HepG2 (cell line): ENCODE results near the gene DZANK1. TPM values are rescaled to one million over a fixed set of nuclear protein-coding genes. Genes with fewer than 3 reads are reported as not detected.

ENCODE experiments used
- ATF6 ChIP-seq: sonication (generic); formaldehyde crosslinking; conservative IDR thresholded peaks from 2 replicates; pipeline ENCODE4 v1.4.0; 2020; ENCODE audit warnings: missing genetic modification reagents
- DMTF1 ChIP-seq: sonication (generic); formaldehyde crosslinking; IDR thresholded peaks from 2 replicates; pipeline ENCODE4 v1.4.0; 2020; ENCODE audit warnings: mild to moderate bottlenecking, missing genetic modification reagents
- GMEB1 ChIP-seq: sonication (generic); formaldehyde crosslinking; IDR thresholded peaks from 2 replicates; pipeline ENCODE4 v1.5.1; 2020; ENCODE audit warnings: missing genetic modification reagents, mild to moderate bottlenecking, borderline replicate concordance
- MTF2 ChIP-seq: sonication (generic); formaldehyde crosslinking; IDR thresholded peaks from 2 replicates; pipeline ENCODE4 v1.5.0; 2020; ENCODE audit warnings: missing genetic modification reagents, borderline replicate concordance
- NKX3-1 ChIP-seq: sonication (generic); formaldehyde crosslinking; IDR thresholded peaks from 2 replicates; pipeline ENCODE4 v1.5.0; 2020; ENCODE audit warnings: missing genetic modification reagents
- NONO ChIP-seq, 2 experiments: fragments of 450-650 bp in 1 of 2; sonication (generic) in 1 of 2; formaldehyde crosslinking in 1 of 2; IDR thresholded peaks in 1 of 2; conservative IDR thresholded peaks in 1 of 2; 2 replicates each; pipeline versions ENCODE4 v1.6.1 to v1.8.0; 2017 to 2022; ENCODE audit warnings: mild to moderate bottlenecking in 1 of 2, missing genetic modification reagents in 1 of 2, moderate library complexity in 1 of 2
- RBM39 ChIP-seq: fragments of 200-400 bp; formaldehyde crosslinking; IDR thresholded peaks from one replicate; pipeline ENCODE4 v1.6.1; 2018; ENCODE audit warnings: antibody characterized with exemption, mild to moderate bottlenecking, low read depth, low read length; ENCODE audit not compliant: poor library complexity, severe bottlenecking
- SOX5 ChIP-seq: IDR thresholded peaks from 2 replicates; pipeline ENCODE4 v1.6.1; 2016; ENCODE audit warnings: borderline replicate concordance
- TBP ChIP-seq: sonication (generic); formaldehyde crosslinking; IDR thresholded peaks from 2 replicates; pipeline ENCODE4 v1.5.0; 2020; ENCODE audit warnings: missing genetic modification reagents
- TFDP1 ChIP-seq: IDR thresholded peaks from 2 replicates; pipeline ENCODE4 v1.6.1; 2016; ENCODE audit warnings: missing compliant biosample characterization, missing genetic modification reagents, borderline replicate concordance
- ZBTB37 ChIP-seq: sonication (generic); formaldehyde crosslinking; IDR thresholded peaks from 2 replicates; pipeline ENCODE4 v1.4.0; 2020; ENCODE audit warnings: mild to moderate bottlenecking, missing genetic modification reagents
- ZC3H4 ChIP-seq: sonication (generic); formaldehyde crosslinking; IDR thresholded peaks from 2 replicates; pipeline ENCODE4 v1.4.0; 2020; ENCODE audit warnings: missing genetic modification reagents, borderline replicate concordance
- ZNF382 ChIP-seq: sonication (generic); formaldehyde crosslinking; IDR thresholded peaks from 2 replicates; pipeline ENCODE4 v1.5.0; 2020; ENCODE audit warnings: missing genetic modification reagents, mild to moderate bottlenecking, borderline replicate concordance
- ZNF446 ChIP-seq: sonication (generic); formaldehyde crosslinking; IDR thresholded peaks from 2 replicates; pipeline ENCODE4 v1.5.0; 2020; ENCODE audit warnings: mild to moderate bottlenecking, missing genetic modification reagents
- ZNF616 ChIP-seq: sonication (generic); formaldehyde crosslinking; IDR thresholded peaks from 2 replicates; pipeline ENCODE4 v1.5.0; 2020; ENCODE audit warnings: low read depth, mild to moderate bottlenecking, missing genetic modification reagents
- ZNF800 ChIP-seq: sonication (generic); formaldehyde crosslinking; IDR thresholded peaks from 2 replicates; pipeline ENCODE4 v1.4.0; 2020; ENCODE audit warnings: missing genetic modification reagents
- polyA plus RNA-seq, 8 experiments: library from polyadenylated mRNA; depleted of rRNA in 3 of 8; stranded (reverse) in 7 of 8; unstranded in 1 of 8; fragments of >200 nt; fragmentation: Illumina TruSeq in 4 of 8; extraction: Trizol in 4 of 8; gene quantifications; 2 replicates each; pipeline versions ENCODE4 v1.2.1 to v1.2.3, GENCODE V29; 2011 to 2016; ENCODE audit warnings: low read depth in 4 of 8, missing spikeins in 1 of 8, mixed read lengths in 1 of 8; ENCODE audit not compliant: insufficient read depth in 1 of 8
- total RNA-seq, 5 experiments: library from RNA; depleted of rRNA; stranded (reverse); fragments of >200 nt; fragmentation: Illumina TruSeq; extraction: Trizol; gene quantifications; 2 replicates each; pipeline ENCODE4 v1.2.3, GENCODE V29; 2016; ENCODE audit warnings: low read depth in 1 of 5

Gene DZANK1
- total and polyA plus RNA-seq, 2 of the 13 experiments (the other 11 are each of a cell fraction or from before 2014, with no cell fraction given) = 1.6 to 3.2 TPM

- TF ChIP-seq ZBTB37 (peak; percentile 93), ZNF800 (CRISPR knock-in tag) (no peak), ZC3H4 (CRISPR knock-in tag) (no peak), TBP (CRISPR knock-in tag) (no peak), ZNF446 (CRISPR knock-in tag) (0 out of 2 replicates have a peak, but pooled peaks have one; percentile 41), MTF2 (no peak), ZNF616 (no peak), NONO (IDR thresholded peaks at IDR 0.05) (no peak), NONO (CRISPR knock-in tag; conservative IDR thresholded peaks at IDR 0.05) (no peak), RBM39 (no peak), SOX5 (CRISPR knock-in tag) (no peak), NKX3-1 (CRISPR knock-in tag) (no peak), DMTF1 (no peak), ATF6 (no peak), GMEB1 (CRISPR knock-in tag) (no peak), ZNF382 (CRISPR knock-in tag) (0 out of 2 replicates have a peak, but pooled peaks have one; percentile 40), TFDP1 (CRISPR knock-in tag) (no peak)
These were observed 38.2 kb downstream of the DZANK1 start (continued) for GRCh38 chr20:18428490-18429173.
